H1 (cell line): ENCODE data around the gene FHL1. TPM values are rescaled to one million over a fixed set of nuclear protein-coding genes. Genes with fewer than 3 reads are reported as not detected.

Experiments used
- BRCA1 ChIP-seq: IDR thresholded peaks from 2 replicates; pipeline ENCODE4 v1.6.1; 2012; ENCODE audit warnings: low read depth, low read length, improper control_type of control experiment
- CHD2 ChIP-seq: IDR thresholded peaks from 2 replicates; pipeline ENCODE4 v1.6.1; 2012; ENCODE audit warnings: low read length, improper control_type of control experiment
- USF2 ChIP-seq: IDR thresholded peaks from 2 replicates; pipeline ENCODE4 v1.6.1; 2011; ENCODE audit warnings: low read length, improper control_type of control experiment
- polyA plus RNA-seq, 7 experiments: library from polyadenylated mRNA; depleted of rRNA in 3 of 7; stranded (reverse) in 5 of 7; unstranded in 2 of 7; fragments of >200 nt in 5 of 7; fragments of 200-250 nt in 2 of 7; gene quantifications; 1 replicate in 5 of 7; 2 replicates in 1 of 7; 4 replicates in 1 of 7; pipeline versions ENCODE4 v1.2.1 to v1.2.3, GENCODE V29; 2011 to 2013; ENCODE audit warnings: missing spikeins in 2 of 7, mixed read lengths in 2 of 7
- total RNA-seq: library from RNA; stranded (reverse); fragmentation: NEBNext Ultra II Directional; extraction: Animal tissue kit (Norgen Biotek cat#: 25700); gene quantifications from 2 replicates; pipeline ENCODE4 v1.2.1, GENCODE V29; 2021

FHL1 gene
- total and polyA plus RNA-seq, 2 of the 8 experiments (the other 6 are each of a cell fraction or from before 2014, with no cell fraction given): 45.0 to 56.5 TPM

GRCh38 chrX:136191171-136191570 is 43.8 kb downstream of the FHL1 start (continued):
- no peak for TF ChIP-seq CHD2
- no peak for TF ChIP-seq USF2
- no peak for TF ChIP-seq BRCA1
